K562 (cell line): ENCODE results near the gene SLC31A2.

Source experiments
- CBFB ChIP-seq: sonication (generic); formaldehyde crosslinking; IDR thresholded peaks from 2 replicates; pipeline ENCODE4 v1.4.0; 2020; ENCODE audit warnings: mild to moderate bottlenecking, missing genetic modification reagents
- NR2C2 ChIP-seq, 2 experiments: fragments of 200-800 bp in 1 of 2; sonication (Bioruptor generic) in 1 of 2; sonication (generic) in 1 of 2; formaldehyde crosslinking in 1 of 2; IDR thresholded peaks; 2 replicates each; pipeline versions ENCODE4 v1.6.1 to v1.8.0; 2016 to 2022; ENCODE audit warnings: mild to moderate bottlenecking in 1 of 2, missing compliant biosample characterization in 1 of 2, missing genetic modification characterization in 1 of 2, missing genetic modification reagents in 1 of 2
- TF ChIP-seq, protein P1 (sequence below): sonication (generic); formaldehyde crosslinking; IDR thresholded peaks from 2 replicates; pipeline ENCODE4 v1.8.1; 2023; ENCODE audit warnings: mild to moderate bottlenecking, missing genetic modification reagents
- TF ChIP-seq, protein P2 (sequence below), 3 experiments: IDR thresholded peaks in 2 of 3; conservative IDR thresholded peaks in 1 of 3; 2 replicates each; pipeline ENCODE4 v1.5.1; 2011 to 2012; ENCODE audit warnings: low read length in 3 of 3, mild to moderate bottlenecking in 3 of 3, control low read depth in 2 of 3, improper control_type of control experiment in 1 of 3, inconsistent platforms in 1 of 3, low read depth in 1 of 3, mixed read lengths in 1 of 3, moderate library complexity in 1 of 3; ENCODE audit not compliant: insufficient read depth in 2 of 3
- TF ChIP-seq, protein P3 (sequence below): sonication (generic); formaldehyde crosslinking; IDR thresholded peaks from 2 replicates; pipeline ENCODE4 v1.8.1; 2022; ENCODE audit warnings: missing genetic modification reagents
- TF ChIP-seq, protein P4 (sequence below), 2 experiments: fragments of 450-650 bp; IDR thresholded peaks; 2 replicates each; pipeline ENCODE4 v1.6.1; 2016; ENCODE audit warnings: mild to moderate bottlenecking in 2 of 2, borderline replicate concordance in 1 of 2, low read depth in 1 of 2, moderate library complexity in 1 of 2

DNA sequence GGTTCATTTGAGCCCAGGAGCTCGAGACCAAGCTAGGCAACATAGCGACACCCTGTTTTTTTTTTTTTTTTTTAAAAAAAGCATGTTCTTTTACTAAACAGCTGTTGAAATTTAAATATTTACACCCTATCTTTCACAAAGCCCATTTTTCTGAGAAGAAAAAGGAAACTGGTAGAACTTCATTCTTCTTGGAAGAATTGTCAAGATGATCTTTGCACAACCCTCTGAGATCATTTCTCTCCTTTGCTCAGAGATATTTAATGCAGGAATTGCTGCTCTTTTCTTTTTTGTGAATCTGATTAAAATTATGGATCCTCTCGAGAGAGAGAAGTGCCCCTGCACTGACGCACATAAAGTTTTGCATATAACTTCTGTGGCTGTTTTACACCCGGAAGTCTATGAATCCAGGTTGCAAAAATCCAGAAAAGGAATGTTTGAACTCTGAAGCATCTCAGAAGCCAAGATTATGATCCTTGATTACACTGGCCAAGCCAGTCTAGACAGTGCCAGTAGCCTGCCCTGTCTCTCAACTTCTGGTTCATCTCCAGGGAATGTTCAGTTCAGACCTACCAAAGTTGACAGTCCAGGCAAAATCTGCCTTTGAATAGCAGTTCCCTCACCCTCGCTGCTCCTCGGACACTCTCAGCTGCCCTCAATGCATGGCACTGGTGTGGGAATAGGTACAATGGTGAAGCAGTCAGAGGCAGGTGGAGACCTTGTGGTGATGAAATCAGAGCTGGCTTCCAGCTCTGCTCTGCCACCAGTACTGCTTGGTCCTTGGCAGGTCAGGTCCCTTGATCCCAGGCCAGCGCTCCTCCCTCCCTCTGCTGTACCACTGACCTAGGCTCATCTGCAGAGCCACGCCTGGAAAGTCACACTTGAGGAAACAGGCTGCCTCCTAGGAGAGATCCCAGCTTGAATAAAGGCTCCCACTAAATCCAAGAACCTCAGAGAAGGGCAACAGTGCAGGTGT is 13.3 kb upstream of the SLC31A2 start:
- TF ChIP-seq, protein P1, sequence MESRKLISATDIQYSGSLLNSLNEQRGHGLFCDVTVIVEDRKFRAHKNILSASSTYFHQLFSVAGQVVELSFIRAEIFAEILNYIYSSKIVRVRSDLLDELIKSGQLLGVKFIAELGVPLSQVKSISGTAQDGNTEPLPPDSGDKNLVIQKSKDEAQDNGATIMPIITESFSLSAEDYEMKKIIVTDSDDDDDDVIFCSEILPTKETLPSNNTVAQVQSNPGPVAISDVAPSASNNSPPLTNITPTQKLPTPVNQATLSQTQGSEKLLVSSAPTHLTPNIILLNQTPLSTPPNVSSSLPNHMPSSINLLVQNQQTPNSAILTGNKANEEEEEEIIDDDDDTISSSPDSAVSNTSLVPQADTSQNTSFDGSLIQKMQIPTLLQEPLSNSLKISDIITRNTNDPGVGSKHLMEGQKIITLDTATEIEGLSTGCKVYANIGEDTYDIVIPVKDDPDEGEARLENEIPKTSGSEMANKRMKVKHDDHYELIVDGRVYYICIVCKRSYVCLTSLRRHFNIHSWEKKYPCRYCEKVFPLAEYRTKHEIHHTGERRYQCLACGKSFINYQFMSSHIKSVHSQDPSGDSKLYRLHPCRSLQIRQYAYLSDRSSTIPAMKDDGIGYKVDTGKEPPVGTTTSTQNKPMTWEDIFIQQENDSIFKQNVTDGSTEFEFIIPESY (CRISPR knock-in tag), result no peak
- no peak for TF ChIP-seq NR2C2 (CRISPR knock-in tag; IDR thresholded peaks at IDR 0.05)
- no peak for TF ChIP-seq NR2C2 (tag; IDR thresholded peaks at IDR 0.05)
- TF ChIP-seq, protein P2, sequence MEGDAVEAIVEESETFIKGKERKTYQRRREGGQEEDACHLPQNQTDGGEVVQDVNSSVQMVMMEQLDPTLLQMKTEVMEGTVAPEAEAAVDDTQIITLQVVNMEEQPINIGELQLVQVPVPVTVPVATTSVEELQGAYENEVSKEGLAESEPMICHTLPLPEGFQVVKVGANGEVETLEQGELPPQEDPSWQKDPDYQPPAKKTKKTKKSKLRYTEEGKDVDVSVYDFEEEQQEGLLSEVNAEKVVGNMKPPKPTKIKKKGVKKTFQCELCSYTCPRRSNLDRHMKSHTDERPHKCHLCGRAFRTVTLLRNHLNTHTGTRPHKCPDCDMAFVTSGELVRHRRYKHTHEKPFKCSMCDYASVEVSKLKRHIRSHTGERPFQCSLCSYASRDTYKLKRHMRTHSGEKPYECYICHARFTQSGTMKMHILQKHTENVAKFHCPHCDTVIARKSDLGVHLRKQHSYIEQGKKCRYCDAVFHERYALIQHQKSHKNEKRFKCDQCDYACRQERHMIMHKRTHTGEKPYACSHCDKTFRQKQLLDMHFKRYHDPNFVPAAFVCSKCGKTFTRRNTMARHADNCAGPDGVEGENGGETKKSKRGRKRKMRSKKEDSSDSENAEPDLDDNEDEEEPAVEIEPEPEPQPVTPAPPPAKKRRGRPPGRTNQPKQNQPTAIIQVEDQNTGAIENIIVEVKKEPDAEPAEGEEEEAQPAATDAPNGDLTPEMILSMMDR (IDR thresholded peaks at IDR 0.05 in 2 of 3, conservative IDR thresholded peaks at IDR 0.05 in 1 of 3; ENCODE audit: insufficient read depth in 2 of 3, low read depth in 1 of 3, low read length in 3 of 3), result no peak
- TF ChIP-seq, protein P3, sequence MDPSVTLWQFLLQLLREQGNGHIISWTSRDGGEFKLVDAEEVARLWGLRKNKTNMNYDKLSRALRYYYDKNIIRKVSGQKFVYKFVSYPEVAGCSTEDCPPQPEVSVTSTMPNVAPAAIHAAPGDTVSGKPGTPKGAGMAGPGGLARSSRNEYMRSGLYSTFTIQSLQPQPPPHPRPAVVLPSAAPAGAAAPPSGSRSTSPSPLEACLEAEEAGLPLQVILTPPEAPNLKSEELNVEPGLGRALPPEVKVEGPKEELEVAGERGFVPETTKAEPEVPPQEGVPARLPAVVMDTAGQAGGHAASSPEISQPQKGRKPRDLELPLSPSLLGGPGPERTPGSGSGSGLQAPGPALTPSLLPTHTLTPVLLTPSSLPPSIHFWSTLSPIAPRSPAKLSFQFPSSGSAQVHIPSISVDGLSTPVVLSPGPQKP (CRISPR knock-in tag), result no peak
- TF ChIP-seq, protein P4, sequence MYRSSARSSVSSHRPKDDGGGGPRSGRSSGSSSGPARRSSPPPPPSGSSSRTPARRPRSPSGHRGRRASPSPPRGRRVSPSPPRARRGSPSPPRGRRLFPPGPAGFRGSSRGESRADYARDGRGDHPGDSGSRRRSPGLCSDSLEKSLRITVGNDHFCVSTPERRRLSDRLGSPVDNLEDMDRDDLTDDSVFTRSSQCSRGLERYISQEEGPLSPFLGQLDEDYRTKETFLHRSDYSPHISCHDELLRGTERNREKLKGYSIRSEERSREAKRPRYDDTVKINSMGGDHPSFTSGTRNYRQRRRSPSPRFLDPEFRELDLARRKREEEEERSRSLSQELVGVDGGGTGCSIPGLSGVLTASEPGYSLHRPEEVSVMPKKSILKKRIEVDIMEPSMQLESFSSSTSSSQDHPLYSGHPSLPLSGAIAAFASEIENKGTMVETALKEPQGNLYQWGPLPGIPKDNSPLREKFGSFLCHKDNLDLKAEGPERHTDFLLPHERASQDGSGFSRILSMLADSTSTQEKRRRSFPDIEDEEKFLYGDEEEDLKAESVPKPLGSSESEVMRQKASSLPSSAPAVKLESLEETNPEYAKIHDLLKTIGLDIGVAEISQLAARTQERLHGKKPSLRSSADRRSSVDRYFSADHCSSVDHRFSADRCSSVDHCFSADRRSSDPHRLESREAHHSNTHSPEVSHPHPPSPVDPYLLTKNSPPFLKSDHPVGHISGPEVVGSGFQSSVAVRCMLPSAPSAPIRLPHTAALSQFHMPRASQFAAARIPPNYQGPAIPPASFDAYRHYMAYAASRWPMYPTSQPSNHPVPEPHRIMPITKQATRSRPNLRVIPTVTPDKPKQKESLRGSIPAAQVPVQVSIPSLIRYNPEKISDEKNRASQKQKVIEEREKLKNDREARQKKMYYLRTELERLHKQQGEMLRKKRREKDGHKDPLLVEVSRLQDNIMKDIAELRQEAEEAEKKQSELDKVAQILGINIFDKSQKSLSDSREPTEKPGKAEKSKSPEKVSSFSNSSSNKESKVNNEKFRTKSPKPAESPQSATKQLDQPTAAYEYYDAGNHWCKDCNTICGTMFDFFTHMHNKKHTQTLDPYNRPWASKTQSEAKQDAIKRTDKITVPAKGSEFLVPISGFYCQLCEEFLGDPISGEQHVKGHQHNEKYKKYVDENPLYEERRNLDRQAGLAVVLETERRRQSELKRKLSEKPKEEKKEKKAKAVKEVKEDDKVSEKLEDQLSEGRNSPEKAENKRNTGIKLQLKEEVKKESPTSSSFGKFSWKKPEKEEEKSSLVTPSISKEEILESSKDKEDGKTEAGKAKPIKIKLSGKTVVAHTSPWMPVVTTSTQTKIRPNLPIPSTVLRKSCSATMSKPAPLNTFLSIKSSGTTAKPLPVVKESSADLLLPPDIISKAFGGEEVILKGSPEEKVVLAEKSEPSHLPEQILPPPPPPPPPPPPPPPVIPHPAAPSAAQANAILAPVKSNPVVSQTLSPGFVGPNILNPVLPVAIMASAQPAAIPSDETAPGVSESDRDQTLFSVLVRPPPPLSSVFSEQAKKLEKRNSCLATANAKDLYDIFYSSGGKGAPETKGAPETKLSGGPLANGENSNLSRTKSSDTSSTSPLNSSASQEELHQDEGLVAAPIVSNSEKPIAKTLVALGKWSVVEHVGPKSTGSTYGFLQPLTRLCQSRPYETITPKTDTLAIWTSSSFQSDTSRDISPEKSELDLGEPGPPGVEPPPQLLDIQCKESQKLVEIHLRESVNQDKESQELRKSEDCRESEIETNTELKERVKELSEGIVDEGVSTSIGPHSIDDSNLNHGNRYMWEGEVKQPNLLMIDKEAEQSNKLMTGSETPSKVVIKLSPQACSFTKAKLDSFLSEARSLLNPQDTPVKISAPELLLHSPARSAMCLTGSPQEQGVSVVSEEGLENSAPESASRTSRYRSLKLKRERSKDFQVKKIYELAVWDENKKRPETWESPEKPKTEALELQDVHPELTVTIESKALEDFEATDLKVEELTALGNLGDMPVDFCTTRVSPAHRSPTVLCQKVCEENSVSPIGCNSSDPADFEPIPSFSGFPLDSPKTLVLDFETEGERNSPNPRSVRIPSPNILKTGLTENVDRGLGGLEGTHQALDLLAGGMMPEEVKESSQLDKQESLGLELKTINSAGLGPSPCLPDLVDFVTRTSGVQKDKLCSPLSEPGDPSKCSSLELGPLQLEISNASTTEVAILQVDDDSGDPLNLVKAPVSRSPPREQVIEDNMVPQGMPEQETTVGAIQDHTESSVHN (IDR thresholded peaks at IDR 0.05; ENCODE audit: borderline replicate concordance in 1 of 2, low read depth in 1 of 2), result no peak
- TF ChIP-seq CBFB (CRISPR knock-in tag), result no peak
